Ammon's horn (tissue), 1 donor: ENCODE measurements around the gene ARHGAP23.
"Not testable (repeated sequence)": the region's sequence is repeated elsewhere in the genome, so short reads cannot be mapped to it uniquely, and the experiment has no call there.

Source experiments
- DNase-seq: peaks from one replicate; pipeline ENCODE4 v3.0.0-alpha.2; 2016; ENCODE audit warnings: low spot score

The ARHGAP23 gene

DNA sequence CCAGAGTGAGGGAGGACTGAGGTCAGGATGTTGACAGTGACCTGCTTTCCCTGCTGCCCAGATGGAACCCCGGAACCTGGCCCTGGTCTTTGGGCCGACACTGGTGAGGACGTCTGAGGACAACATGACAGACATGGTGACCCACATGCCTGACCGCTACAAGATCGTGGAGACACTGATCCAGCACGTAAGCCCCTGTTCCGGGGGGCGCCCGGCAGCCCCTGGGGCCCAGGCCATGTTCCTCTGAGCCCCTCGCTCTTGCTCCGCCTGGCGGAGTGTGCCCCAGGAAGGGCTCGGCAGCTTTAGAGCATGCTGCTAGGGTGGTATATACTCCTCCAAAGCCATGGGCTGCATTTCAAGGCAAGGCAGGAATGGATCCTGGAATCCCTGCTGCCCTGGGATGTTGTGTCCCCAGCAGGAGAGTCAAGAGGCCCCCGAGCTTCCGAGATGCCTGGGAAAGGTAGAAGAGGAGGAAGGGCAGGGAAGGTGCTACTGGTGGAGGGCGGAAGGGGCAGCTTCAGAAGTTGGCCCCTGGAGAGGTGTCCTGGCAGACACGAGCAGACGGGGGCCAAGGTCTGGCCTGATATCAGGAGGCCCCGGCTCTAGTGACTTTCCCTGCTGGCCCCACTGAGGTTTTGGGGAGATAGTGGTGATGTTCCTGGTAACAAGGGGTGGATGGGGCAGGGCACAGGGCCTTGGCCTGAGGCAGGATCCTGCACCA is 63.2 kb downstream of the ARHGAP23 start:
- DNase-seq = not testable (repeated sequence)

GRCh38 chr17:38492067-38493040 is 64.1 kb downstream of the ARHGAP23 start:
- DNase-seq = peak; percentile 92

DNA sequence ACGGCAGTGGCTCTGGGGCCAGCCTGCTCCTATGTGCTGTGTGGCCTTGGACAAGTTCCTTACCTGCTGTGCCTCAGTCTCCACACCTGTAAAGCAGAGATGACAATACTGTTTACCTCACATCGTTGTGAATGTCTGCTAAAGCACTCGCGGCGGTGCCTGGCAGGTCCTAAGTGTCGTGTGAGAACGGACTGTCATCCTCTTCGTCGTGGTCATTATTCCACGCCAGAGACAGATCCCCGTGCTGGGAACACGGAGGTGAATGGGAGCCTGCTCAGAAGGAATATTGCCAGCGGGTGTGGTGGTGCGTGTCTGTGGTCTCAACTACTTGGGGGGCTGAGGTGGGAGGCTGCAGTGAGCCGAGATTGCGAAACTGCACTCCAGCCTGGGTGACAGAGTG is 65.9 kb downstream of the ARHGAP23 start:
- not testable (repeated sequence) for DNase-seq

DNA sequence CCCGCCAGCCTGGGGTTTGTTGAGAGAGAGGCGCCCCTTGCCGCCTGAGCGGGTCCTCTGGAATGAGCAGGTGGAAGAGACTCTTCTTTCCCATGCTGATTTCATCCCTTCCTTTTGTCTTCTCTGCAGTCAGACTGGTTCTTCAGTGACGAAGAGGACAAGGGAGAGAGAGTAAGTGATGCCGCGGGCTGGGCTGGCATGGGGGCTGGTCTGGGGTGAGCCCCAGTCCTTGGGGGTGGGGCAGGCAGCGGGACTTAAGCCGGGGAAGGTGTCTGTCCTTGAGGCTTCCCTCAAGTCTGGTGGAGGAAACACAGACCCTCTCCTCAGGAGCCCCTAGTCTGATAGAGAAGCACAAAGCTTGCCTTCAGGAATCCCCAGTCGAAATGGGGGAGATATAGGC is 69.4 kb downstream of the ARHGAP23 start:
- not testable (repeated sequence) for DNase-seq

- no peak for DNase-seq
Measured at GRCh38 chr17:38498353-38498752, 70.1 kb downstream of the ARHGAP23 start.

GRCh38 chr17:38499230-38499629 is 71.0 kb downstream of the ARHGAP23 start:
- not testable (repeated sequence) for DNase-seq

GRCh38 chr17:38501718-38502117 is 73.5 kb downstream of the ARHGAP23 start:
- DNase-seq = not testable (repeated sequence)

DNA sequence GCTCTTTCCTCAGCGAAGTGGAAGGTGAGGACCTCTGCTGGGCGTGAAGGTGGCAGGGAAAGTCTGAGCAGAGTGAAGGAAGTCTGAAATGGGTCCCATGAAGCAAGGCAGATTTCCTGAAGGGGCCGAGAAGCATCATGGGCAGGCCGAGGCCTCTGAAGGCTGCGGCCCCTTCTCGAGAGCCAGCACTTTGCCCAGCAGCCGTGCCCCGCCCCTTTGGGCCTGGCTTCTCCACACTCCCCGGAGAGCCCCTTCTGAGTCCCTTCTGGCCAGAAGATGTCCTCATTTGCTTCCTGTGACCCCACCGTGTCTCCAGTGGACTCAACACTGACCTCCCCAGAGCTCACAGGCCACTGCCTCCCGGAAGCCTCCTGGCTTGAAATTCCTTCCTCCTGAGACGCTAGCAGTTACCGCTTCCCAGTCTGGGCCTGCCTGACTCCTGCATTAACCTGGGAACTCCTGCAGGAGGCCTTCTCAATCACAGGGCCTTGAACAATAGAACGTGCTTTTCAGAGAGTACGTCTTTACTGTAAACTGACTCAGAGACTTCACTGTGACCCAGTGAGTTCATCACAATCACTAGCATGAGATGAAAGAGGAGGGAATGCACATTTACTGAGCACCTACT is 75.1 kb downstream of the ARHGAP23 start:
- DNase-seq = not testable (repeated sequence)

DNA sequence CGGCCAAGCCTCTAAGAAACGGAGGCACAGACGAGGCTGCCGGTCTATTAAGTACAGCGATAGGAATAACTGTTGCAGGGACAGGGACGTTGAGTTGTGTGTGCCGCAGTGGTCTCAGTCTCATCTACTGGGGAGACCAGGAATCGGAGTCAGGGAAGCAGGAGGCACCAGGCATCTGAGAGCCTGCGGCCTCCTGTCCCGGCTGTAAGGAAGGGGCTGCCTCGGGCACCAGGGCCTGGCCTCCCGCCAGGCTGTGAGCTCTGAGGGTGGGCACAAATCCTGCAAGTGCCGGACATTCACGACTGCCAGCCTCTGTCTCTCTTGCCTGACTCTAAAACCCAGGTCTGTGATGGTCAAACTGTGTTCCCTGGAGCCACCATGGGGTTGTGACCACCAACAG is 76.0 kb downstream of the ARHGAP23 start:
- no peak for DNase-seq

GRCh38 chr17:38507436-38507835 is 79.2 kb downstream of the ARHGAP23 start:
- DNase-seq = no peak

DNA sequence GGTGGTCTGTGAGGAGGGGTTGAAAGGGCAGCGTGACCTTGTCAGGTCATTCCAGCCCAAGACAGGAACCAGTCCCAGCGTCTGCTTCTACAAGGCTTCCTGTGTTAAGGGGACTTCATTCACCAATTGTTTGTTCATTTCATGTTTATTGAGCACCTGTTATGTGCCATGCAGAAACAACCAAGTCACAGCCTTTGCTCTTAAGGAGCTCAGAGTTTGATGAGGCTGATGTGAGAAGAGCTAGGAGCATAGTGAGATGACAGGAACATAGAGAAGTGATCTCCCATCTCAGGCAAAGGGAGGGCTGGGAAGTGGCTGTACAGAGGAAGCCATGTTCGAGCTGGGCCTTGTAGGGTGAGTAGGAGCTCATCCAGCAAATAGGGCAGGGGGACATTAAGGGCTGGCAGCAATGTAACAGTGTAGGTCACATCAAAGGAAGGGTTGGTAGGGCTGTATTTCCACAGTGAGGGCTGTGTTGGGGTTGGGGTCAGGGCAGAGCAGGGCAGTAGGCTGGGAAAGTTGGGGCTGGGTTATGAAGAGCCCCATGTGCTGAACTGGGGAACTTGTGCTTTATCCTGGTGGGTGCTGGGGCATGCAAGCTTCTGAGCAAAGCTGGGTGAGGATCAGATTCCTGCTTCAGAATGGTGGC is 79.8 kb downstream of the ARHGAP23 start:
- no peak for DNase-seq

DNA sequence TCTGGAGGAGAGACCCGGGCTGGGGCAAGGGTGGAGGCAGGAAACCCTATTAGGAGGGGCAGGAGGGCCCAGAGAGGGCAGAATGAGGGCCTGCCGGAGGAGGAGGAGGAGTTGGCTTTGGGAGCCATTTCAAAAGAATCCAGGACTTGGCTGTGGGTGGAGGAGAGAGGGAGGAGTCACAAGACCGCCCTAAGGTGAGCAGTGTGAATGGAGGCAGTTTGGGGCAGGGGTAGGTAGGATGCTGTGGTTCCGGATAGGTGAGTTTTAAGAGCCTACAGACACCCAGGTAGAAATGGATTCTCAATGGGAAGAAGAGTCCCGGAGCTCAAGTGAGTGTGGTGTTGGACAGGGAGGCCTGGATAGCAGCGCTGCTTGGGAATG is 80.3 kb downstream of the ARHGAP23 start:
- no peak for DNase-seq

DNA sequence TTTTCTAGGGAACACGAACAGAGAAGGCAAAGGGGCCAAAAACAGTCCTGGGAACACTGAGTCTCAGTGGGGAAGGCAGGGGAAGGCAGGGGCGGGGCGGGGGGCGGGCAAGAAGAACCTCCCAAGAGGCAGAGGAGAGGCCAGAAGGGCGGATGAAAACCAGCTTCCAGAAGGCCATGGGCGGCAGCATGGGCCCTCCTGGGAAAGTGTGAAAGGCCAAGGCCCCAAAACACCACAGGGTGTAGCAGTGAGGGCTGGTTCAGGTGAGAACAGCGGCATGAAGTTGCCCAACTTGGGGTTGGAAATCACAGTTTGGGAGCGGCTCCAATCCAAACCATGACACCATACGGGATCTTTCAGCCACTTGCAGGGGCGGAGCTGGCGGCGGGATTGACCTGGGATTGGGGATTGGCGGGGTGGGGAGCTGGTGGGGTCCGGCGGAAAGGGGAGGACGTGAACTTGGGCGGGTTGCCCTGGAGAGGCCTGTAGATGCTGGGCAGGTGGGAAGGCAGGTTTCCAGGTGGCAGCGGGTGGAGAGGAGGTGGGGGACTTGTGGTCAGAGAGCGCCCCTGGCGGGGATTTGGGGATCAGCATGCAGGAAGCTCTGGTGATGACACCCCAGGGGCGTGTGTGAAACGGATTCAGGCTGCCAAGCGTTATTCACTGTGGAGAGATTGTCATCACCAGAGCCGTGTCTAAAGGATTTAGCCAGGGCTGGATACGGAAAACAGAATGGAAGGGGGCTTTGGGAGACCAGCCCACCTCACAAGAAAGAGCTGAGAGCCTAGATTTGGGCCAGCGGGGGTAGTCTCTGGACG is 80.9 kb downstream of the ARHGAP23 start:
- peak; percentile 77 for DNase-seq

DNA sequence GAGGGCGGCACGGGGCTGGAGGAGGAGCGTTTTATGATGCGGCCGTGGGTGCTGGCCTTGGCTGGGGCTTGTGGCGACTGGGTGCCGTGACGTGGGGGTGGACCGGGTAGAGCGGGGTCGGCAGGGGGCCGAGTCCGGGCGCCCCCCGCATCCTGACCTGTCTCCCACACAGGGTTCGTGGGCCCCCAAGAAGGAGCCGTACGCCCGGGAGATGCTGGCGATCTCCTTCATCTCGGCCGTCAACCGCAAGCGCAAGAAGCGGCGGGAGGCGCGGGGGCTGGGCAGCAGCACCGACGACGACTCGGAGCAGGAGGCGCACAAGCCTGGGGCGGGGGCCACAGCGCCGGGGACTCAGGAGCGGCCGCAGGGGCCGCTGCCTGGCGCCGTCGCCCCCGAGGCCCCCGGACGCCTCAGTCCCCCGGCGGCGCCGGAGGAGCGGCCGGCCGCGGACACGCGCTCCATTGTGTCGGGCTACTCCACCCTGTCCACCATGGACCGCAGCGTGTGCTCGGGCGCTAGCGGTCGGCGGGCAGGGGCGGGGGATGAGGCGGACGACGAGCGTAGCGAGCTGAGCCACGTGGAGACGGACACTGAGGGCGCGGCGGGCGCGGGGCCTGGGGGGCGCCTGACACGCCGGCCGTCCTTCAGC is 81.6 kb downstream of the ARHGAP23 start:
- no peak for DNase-seq

DNA sequence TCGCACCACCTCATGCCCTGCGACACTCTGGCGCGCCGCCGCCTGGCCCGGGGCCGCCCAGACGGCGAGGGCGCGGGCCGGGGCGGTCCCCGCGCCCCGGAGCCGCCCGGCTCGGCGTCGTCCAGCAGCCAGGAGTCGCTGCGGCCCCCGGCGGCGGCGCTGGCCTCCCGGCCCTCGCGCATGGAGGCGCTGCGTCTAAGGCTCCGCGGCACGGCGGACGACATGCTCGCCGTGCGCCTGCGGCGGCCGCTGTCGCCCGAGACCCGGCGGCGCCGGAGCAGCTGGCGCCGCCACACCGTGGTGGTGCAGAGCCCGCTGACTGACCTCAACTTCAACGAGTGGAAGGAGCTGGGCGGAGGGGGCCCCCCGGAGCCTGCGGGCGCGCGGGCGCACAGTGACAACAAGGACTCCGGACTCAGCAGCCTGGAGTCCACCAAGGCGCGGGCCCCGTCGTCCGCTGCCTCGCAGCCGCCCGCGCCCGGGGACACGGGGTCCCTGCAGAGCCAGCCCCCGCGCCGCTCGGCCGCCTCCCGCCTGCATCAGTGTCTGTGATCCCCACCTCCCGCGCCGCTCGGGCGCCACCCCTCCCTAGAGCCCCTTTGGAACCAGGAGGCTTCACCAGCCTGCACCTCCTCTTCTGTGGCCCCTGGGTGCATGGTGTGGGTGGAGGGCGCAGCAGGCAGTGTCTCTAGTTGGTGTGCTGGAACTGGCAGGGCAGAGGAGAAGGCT is 82.3 kb downstream of the ARHGAP23 start:
- DNase-seq = no peak

DNA sequence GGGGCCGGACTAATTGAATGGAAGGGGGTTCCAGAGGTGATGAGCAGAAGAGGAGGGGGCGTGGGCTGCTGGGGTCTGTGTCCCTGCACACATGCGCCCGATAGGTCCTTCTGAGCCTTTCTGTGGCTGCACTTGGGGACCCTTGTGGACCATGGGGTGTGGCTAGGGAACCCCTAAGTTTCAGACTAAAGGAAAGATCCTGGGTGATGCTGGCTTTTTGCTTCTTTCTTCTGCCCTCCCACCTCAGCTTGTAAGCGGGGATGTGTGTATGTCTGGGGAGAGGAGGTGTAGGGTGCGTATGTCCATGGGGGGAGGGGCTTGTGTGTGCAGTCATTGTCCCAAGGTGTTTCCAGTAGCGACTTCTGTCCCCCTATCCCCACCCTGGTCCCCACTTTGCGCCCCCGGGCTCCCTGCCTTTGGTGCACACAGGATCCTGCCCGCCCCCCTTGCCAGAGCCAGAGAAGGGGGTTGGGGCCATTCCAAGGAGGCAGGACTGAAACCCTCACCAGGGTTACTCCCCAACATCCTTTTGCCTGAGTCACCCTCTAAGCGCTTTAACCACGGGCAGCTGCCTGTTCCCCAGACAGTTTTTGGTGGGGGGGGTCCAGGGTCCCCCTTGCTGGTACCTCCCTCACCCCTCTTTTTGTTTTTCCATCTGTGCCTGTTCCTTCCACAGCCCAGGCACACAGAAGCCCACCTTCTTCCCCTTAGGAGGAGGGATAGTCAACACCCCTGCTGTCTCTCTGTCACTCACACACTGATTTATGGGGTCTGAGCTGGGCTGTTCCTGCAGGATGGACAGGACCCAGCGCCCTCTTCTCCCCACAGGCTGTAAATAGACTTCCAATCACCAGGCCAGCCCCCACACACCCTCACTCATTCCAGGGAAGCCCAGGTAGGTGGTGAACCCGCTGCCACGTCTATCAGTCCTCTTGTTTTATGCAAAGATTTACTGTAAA is 83.2 kb downstream of the ARHGAP23 start:
- DNase-seq = no peak

DNA sequence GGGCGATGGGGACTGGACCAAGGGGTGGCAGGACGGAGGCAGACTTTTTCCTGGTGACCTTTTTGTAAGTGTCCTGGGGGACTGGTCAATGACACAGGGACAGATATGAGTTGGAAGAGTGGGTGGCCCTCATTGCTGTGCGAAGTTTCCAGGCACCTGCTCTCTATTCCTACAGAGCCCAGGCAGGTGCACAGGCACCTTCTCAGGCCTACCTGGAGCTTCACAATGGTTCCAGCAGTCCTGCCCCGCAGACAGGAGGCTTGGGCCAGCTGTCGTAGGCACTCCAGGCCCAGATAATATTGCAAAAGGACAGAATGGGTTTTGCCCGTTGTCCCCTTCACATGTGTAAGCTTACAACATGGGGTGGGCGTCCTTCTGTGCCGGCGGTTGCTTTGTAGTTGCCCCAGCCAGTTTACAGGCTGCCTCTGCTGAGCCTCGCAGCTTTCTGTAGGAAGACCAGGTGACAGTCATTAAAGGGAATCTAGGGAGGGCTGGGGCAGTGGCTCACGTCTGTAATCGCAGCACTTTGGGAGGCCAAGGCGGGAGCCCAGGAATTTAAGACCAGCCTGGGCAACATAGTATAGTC is 84.3 kb downstream of the ARHGAP23 start:
- DNase-seq = no peak

DNA sequence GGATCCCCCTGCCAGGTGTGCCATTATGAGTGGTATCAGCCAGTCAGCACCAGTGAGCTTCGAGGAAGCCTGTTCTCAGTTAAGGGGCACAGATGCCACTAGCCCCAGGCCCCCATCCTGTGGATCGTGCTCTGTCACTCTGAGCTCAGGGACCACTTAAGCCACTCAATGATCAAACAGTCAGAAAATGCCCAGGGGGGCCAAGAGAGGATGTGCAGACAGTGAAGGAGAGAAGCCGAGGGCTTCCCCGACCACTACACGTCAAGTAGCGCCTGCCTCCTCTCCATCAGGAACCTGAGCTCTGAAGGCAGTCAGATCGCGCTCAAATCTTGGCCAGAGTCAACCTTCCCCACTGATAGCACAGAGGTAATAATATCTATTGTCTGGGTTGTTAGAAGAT is 98.3 kb downstream of the ARHGAP23 start:
- not testable (repeated sequence) for DNase-seq
